Activated CD4-positive, alpha-beta T cell treated with anti-CD3 and anti-CD28 coated beads, Interleukin-2, amount 10 ng/mL, durations not matched to agents 7 days and 5 days (primary cell): ENCODE results near the gene GMPS. TPM values are rescaled to one million over a fixed set of nuclear protein-coding genes. Genes with fewer than 3 reads are reported as not detected.

ENCODE experiments used
- CTCF ChIA-PET: fragments of 350-600 bp; sonication (Branson Sonifier 250); formaldehyde crosslinking; loops from one replicate; lab custom pipeline; 2021; ENCODE audit warnings: antibody characterized with exemption; lab: Charles Lee
- POLR2A ChIA-PET: fragments of 350-600 bp; sonication (Branson Sonifier 250); formaldehyde crosslinking; loops from one replicate; lab custom pipeline; 2021; ENCODE audit warnings: antibody characterized with exemption; lab: Charles Lee
- DNase-seq: peaks from one replicate; pipeline ENCODE4 v3.0.0-alpha.2; 2020
- H3K27ac Mint-ChIP-seq: one replicate; pipeline ENCODE4 v1.8.0; 2021; ENCODE audit warnings: mild to moderate bottlenecking, moderate library complexity, mixed read lengths
- H3K27me3 Mint-ChIP-seq: one replicate; pipeline ENCODE4 v1.8.0; 2021; ENCODE audit warnings: mixed read lengths
- H3K36me3 Mint-ChIP-seq: one replicate; pipeline ENCODE4 v1.8.0; 2021; ENCODE audit warnings: low read depth, mixed read lengths
- H3K4me1 Mint-ChIP-seq: one replicate; pipeline ENCODE4 v1.8.0; 2021; ENCODE audit warnings: mixed read lengths
- H3K4me3 Mint-ChIP-seq: one replicate; pipeline ENCODE4 v1.8.0; 2021; ENCODE audit warnings: mild to moderate bottlenecking, moderate library complexity, mixed read lengths
- H3K9me3 Mint-ChIP-seq: one replicate; pipeline ENCODE4 v1.8.0; 2021; ENCODE audit warnings: mixed read lengths
- total RNA-seq, 2 experiments: library from RNA; stranded (reverse); gene quantifications; one replicate each; pipeline ENCODE4 v1.2.3, GENCODE V29; 2021

Gene GMPS
- total RNA-seq, 2 experiments from 2014 or later, result 92.1 to 99.2 TPM

DNA sequence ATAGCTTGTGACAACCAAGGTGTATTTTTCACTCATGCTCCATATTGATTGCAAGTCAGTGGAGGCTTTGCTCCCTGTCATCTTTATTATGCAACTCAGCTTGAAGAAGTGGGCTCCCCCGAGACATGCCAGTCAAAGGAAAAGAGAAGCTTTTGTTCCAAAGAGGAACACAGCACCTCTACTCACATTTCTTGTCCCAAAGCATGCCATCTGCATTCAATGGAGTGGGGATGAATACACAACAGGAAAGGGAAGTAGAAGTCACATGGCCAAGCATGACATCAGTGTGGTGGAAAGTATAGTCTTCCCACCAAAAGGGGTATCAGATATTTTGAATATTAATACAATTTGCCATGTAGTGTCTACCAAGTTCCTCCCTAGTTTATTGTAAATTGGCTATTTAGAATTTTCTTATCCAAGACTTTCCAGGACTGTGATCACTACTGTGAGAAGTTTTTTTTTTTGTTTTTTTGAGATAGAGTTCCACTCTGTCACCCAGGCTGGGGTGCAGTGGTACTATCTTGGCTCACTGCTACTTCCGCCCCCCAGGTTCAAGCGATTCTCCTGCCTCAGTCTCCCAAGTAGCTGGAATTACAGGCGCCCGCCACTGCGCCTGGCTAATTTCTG lies 114.5 kb downstream of the GMPS start:
- ChIA-PET CTCF (no interaction called here), POLR2A (interaction anchor here (0.6 kb wide), 1 partner anchor 1145 kb away, joined by 3 read pairs; no protein-coding TSS in a partner anchor)
- no peaks in the 10 kb centered on the region for H3K36me3 Mint-ChIP-seq
- no peaks in the 10 kb centered on the region for H3K4me1 Mint-ChIP-seq
- H3K9me3 Mint-ChIP-seq, result no peaks in the 10 kb centered on the region
- H3K4me3 Mint-ChIP-seq, result no peak overlapping the region
- DNase-seq, result no peak
- H3K27me3 Mint-ChIP-seq, result peaks cover 2% of the 10 kb centered on the region
- H3K27ac Mint-ChIP-seq, result no peak overlapping the region

DNA sequence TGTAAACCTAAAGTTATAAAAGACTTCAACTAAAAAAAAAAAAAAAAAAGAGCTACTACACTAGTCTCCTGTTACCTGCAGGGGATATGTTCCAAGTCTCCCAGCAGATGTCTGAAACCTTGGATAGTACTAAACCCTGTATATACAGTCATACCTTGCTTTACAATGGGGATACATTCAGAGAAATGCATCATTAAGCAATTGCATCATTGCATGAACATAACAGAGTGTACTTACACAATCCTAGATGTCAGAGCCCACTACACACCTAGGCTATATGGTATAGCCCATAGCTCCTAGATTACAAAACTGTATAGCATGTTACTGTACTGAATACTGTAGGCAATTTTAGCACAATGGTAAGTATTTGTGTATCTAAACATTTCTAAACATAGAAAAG lies 119.1 kb downstream of the GMPS start:
- no peaks in the 10 kb centered on the region for H3K27me3 Mint-ChIP-seq
- no peaks in the 10 kb centered on the region for H3K9me3 Mint-ChIP-seq
- ChIA-PET CTCF (no interaction called here), POLR2A (no interaction called here)
- no peak overlapping the region for H3K27ac Mint-ChIP-seq
- no peaks in the 10 kb centered on the region for H3K4me1 Mint-ChIP-seq
- H3K4me3 Mint-ChIP-seq, result no peak overlapping the region
- no peaks in the 10 kb centered on the region for H3K36me3 Mint-ChIP-seq
- no peak for DNase-seq

DNA sequence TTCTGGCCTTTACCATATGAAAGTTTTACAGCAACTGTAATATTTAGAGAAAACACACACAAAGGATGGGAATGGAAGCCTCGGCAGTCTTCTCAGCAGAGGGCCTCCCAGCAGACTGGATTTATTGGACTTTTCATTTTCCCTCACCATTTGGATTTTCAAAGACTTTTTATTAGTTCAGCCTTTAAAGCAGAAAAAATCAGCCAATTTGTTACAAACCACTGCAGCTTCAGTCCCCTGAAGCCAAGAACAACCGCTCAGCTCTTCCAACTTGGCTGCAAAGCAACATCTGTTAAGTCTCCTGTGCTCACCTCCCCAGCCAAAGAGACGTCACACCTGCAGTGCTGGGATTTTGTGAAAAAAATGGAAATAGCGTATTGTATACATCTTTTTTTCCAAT lies 120.8 kb downstream of the GMPS start:
- H3K4me1 Mint-ChIP-seq, result no peaks in the 10 kb centered on the region
- no peak overlapping the region for H3K27ac Mint-ChIP-seq
- H3K4me3 Mint-ChIP-seq, result no peak overlapping the region
- DNase-seq, result no peak
- CTCF ChIA-PET, result no interaction called here
- POLR2A ChIA-PET, result no interaction called here
- H3K36me3 Mint-ChIP-seq, result no peaks in the 10 kb centered on the region
- no peaks in the 10 kb centered on the region for H3K9me3 Mint-ChIP-seq
- H3K27me3 Mint-ChIP-seq, result no peaks in the 10 kb centered on the region

DNA sequence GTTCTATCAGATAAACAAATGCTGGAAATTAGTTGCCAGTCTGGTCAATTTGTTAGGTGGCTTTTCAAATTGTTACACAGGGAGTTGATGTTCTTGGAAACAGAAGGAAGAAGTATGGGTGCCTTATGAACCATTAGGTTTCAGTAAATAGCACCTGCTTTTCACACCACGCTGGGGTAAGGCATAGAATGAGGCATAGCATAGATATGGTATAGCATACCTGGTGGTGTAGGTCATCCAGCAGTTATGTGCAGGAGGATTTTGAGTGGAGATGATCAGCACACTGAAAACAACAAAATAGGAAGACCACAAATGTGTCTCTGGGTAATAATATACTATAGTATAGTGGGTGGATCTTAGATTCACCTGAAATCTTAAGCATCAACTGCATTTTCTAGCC lies 121.4 kb downstream of the GMPS start:
- no peaks in the 10 kb centered on the region for H3K9me3 Mint-ChIP-seq
- H3K27ac Mint-ChIP-seq, result no peak overlapping the region
- no peak for DNase-seq
- H3K4me1 Mint-ChIP-seq, result no peaks in the 10 kb centered on the region
- H3K27me3 Mint-ChIP-seq, result no peaks in the 10 kb centered on the region
- no peak overlapping the region for H3K4me3 Mint-ChIP-seq
- H3K36me3 Mint-ChIP-seq, result no peaks in the 10 kb centered on the region
- POLR2A ChIA-PET, result no interaction called here
- CTCF ChIA-PET, result no interaction called here

Other genes starting within 250 kb of the GMPS start
- under 1 TPM; 0.37 TPM for gene PLCH1, start 125.6 kb upstream of the GMPS start, total RNA-seq
- gene C3orf33, start 64.4 kb upstream of the GMPS start, total RNA-seq, result 1 to 10 TPM in 1 of 2 experiments, under 1 TPM in 1; 0.72 to 1.1 TPM
- 10 to 100 TPM; 26.7 to 27.9 TPM for gene SLC33A1, start 16.2 kb upstream of the GMPS start, total RNA-seq
- not detected for gene KCNAB1, start 249.9 kb downstream of the GMPS start, total RNA-seq